H1 (cell line): Measurements from ENCODE around the gene PPP1R18. TPM values are rescaled to one million over a fixed set of nuclear protein-coding genes. Genes with fewer than 3 reads are reported as not detected.

Experiments
- CTCF ChIA-PET: fragments of 300-600 bp; sonication (Branson Sonifier 250); formaldehyde crosslinking; loops from one replicate; lab custom pipeline; 2021; ENCODE audit not compliant: partially characterized antibody; lab: Charles Lee
- POLR2A ChIA-PET: fragments of 300-600 bp; sonication (Branson Sonifier 250); formaldehyde crosslinking; loops from one replicate; lab custom pipeline; 2021; ENCODE audit warnings: inconsistent platforms; ENCODE audit not compliant: partially characterized antibody; lab: Charles Lee
- DNase-seq, 2 experiments: peaks; one replicate each; pipeline versions ENCODE4 v3.0.0 to v3.0.0-alpha.2; 2010 to 2022; ENCODE audit warnings: low spot score in 2 of 2, low read depth in 1 of 2, mixed read lengths in 1 of 2
- FAIRE-seq: peaks from 2 replicates; lab custom pipeline; 2011; peaks lifted over from hg19 to GRCh38; lab: Jason Lieb, UNC
- H2AFZ ChIP-seq: 2 replicates; pipeline ENCODE4 v1.8.1; 2012; ENCODE audit warnings: low read length, inconsistent platforms
- H2AK5ac ChIP-seq: 2 replicates; pipeline ENCODE4 v1.6.1; 2013; ENCODE audit warnings: low read depth, low read length
- H2BK120ac ChIP-seq: replicated peaks from 2 replicates; pipeline ENCODE3; 2013; ENCODE audit warnings: low read depth, low read length, inconsistent platforms
- H2BK12ac ChIP-seq: 2 replicates; pipeline ENCODE4 v1.6.1; 2013; ENCODE audit warnings: low read depth, low read length
- H2BK15ac ChIP-seq: 2 replicates; pipeline ENCODE4 v1.6.1; 2013; ENCODE audit warnings: low read length
- H2BK20ac ChIP-seq: 2 replicates; pipeline ENCODE4 v1.6.1; 2013; ENCODE audit warnings: low read length
- H2BK5ac ChIP-seq: 2 replicates; pipeline ENCODE4 v1.6.1; 2013; ENCODE audit warnings: low read depth, low read length
- H3K14ac ChIP-seq: 2 replicates; pipeline ENCODE4 v1.6.1; 2013; ENCODE audit warnings: inconsistent platforms; ENCODE audit not compliant: insufficient read length
- H3K18ac ChIP-seq: 2 replicates; pipeline ENCODE4 v1.6.1; 2013; ENCODE audit warnings: low read length; ENCODE audit errors: extremely low read depth
- H3K23ac ChIP-seq: 2 replicates; pipeline ENCODE4 v1.6.1; 2013; ENCODE audit warnings: inconsistent platforms; ENCODE audit not compliant: insufficient read length
- H3K23me2 ChIP-seq: 2 replicates; pipeline ENCODE4 v1.6.1; 2013; ENCODE audit warnings: low read depth, low read length
- H3K27ac ChIP-seq: 2 replicates; pipeline ENCODE4 v1.6.1; 2011; ENCODE audit warnings: low read depth, low read length, inconsistent platforms
- H3K27me3 ChIP-seq, 4 experiments: replicated peaks in 1 of 4; 1 replicate in 1 of 4; 2 replicates in 3 of 4; pipeline versions ENCODE4 v1.6.1 to v1.8.1; 2011 to 2013; ENCODE audit warnings: low read length in 3 of 4, mild to moderate bottlenecking in 3 of 4, inconsistent platforms in 2 of 4, mixed read lengths in 2 of 4, moderate library complexity in 1 of 4; ENCODE audit not compliant: control insufficient read depth in 3 of 4, insufficient read depth in 3 of 4; ENCODE audit errors: extremely low read depth in 1 of 4
- H3K36me3 ChIP-seq, 4 experiments: 2 replicates each; pipeline versions ENCODE4 v1.6.1 to v1.8.1; 2011 to 2013; ENCODE audit warnings: mild to moderate bottlenecking in 4 of 4, low read length in 3 of 4, moderate library complexity in 2 of 4, control low read depth in 1 of 4, inconsistent platforms in 1 of 4; ENCODE audit not compliant: insufficient read depth in 4 of 4, control insufficient read depth in 2 of 4
- H3K4ac ChIP-seq: replicated peaks from 2 replicates; pipeline ENCODE3; 2013; ENCODE audit warnings: low read length, low read depth, mixed read lengths, inconsistent platforms; ENCODE audit not compliant: insufficient read length
- H3K4me1 ChIP-seq, 4 experiments: replicated peaks in 1 of 4; 1 replicate in 1 of 4; 2 replicates in 3 of 4; pipeline versions ENCODE4 v1.6.1 to v1.8.1; 2011 to 2013; ENCODE audit warnings: low read length in 3 of 4, inconsistent platforms in 2 of 4, mixed read lengths in 1 of 4; ENCODE audit not compliant: insufficient read depth in 4 of 4, control insufficient read depth in 3 of 4
- H3K4me2 ChIP-seq, 2 experiments: 2 replicates each; pipeline versions ENCODE4 v1.6.1 to v1.8.1; 2011 to 2013; ENCODE audit warnings: low read depth in 2 of 2, low read length in 2 of 2, control low read depth in 1 of 2, inconsistent platforms in 1 of 2, mild to moderate bottlenecking in 1 of 2; ENCODE audit not compliant: insufficient read depth in 1 of 2
- H3K4me3 ChIP-seq, 4 experiments: fragments of 200-600, 300-600 bp in 1 of 4; sonication (generic), shearing (Covaris generic), sonication (Bioruptor Twin) in 1 of 4; 2 replicates each; pipeline versions ENCODE4 v1.5.1 to v1.8.1; 2011 to 2016; ENCODE audit warnings: low read length in 4 of 4, low read depth in 3 of 4, control low read depth in 2 of 4, inconsistent platforms in 2 of 4, mild to moderate bottlenecking in 2 of 4, mixed read lengths in 1 of 4, moderate library complexity in 1 of 4; ENCODE audit not compliant: insufficient read depth in 2 of 4; ENCODE audit errors: extremely low read depth in 1 of 4
- H3K56ac ChIP-seq: replicated peaks from 2 replicates; pipeline ENCODE3; 2013; ENCODE audit warnings: low read depth, mild to moderate bottlenecking, mixed read lengths, low read length, inconsistent platforms; ENCODE audit not compliant: insufficient read length
- H3K79me1 ChIP-seq: 2 replicates; pipeline ENCODE4 v1.6.1; 2013; ENCODE audit warnings: low read depth, low read length, control low read depth
- H3K79me2 ChIP-seq, 2 experiments: 2 replicates each; pipeline versions ENCODE4 v1.6.1 to v1.8.1; 2012 to 2013; ENCODE audit warnings: low read length in 2 of 2, mild to moderate bottlenecking in 2 of 2, inconsistent platforms in 1 of 2; ENCODE audit not compliant: insufficient read depth in 2 of 2, control insufficient read depth in 1 of 2
- H3K9ac ChIP-seq, 4 experiments: replicated peaks in 1 of 4; 1 replicate in 1 of 4; 2 replicates in 3 of 4; pipeline versions ENCODE4 v1.6.1 to v1.8.1; 2011 to 2013; ENCODE audit warnings: low read depth in 3 of 4, low read length in 3 of 4, control low read depth in 2 of 4, mild to moderate bottlenecking in 2 of 4, moderate library complexity in 2 of 4, inconsistent platforms in 1 of 4; ENCODE audit errors: extremely low read depth in 1 of 4
- H3K9me3 ChIP-seq, 2 experiments: 2 replicates each; pipeline versions ENCODE4 v1.6.1 to v1.8.1; 2012 to 2013; ENCODE audit warnings: mild to moderate bottlenecking in 2 of 2, moderate library complexity in 2 of 2, control low read depth in 1 of 2, inconsistent platforms in 1 of 2, low read depth in 1 of 2, low read length in 1 of 2, mixed read lengths in 1 of 2; ENCODE audit not compliant: insufficient read depth in 2 of 2
- H4K20me1 ChIP-seq, 2 experiments: replicated peaks in 1 of 2; 2 replicates each; pipeline versions ENCODE3 to v1.8.1; 2011 to 2013; ENCODE audit warnings: inconsistent platforms in 2 of 2, low read length in 2 of 2, mild to moderate bottlenecking in 1 of 2; ENCODE audit not compliant: insufficient read depth in 2 of 2, control insufficient read depth in 1 of 2
- H4K5ac ChIP-seq: 2 replicates; pipeline ENCODE4 v1.6.1; 2013; ENCODE audit warnings: low read length, low read depth, mixed read lengths, inconsistent platforms; ENCODE audit not compliant: insufficient read length
- H4K8ac ChIP-seq: 2 replicates; pipeline ENCODE4 v1.8.0; 2013; ENCODE audit warnings: mild to moderate bottlenecking, moderate library complexity, low read length, inconsistent platforms; ENCODE audit not compliant: insufficient read depth; ENCODE audit errors: extremely low read depth
- H4K91ac ChIP-seq: replicated peaks from 2 replicates; pipeline ENCODE3; 2013; ENCODE audit warnings: low read length, mixed read lengths, inconsistent platforms; ENCODE audit not compliant: insufficient read length
- CTBP2 ChIP-seq: IDR thresholded peaks from 2 replicates; pipeline ENCODE4 v1.7.0; 2011; ENCODE audit warnings: borderline replicate concordance, mild to moderate bottlenecking, moderate library complexity, mixed read lengths, low read length; ENCODE audit not compliant: insufficient read depth, insufficient read length
- EP300 ChIP-seq, 2 experiments: IDR thresholded peaks; 1 replicate in 1 of 2; 2 replicates in 1 of 2; pipeline ENCODE4 v1.6.1; 2011 to 2012; ENCODE audit warnings: low read depth in 2 of 2, low read length in 2 of 2, mild to moderate bottlenecking in 2 of 2, borderline replicate concordance in 1 of 2, inconsistent platforms in 1 of 2, moderate library complexity in 1 of 2
- GABPA ChIP-seq: IDR thresholded peaks from 2 replicates; pipeline ENCODE4 v1.6.1; 2011; ENCODE audit warnings: mild to moderate bottlenecking, low read length, moderate library complexity, borderline replicate concordance; ENCODE audit not compliant: insufficient read depth
- KDM4A ChIP-seq: IDR thresholded peaks from one replicate; pipeline ENCODE4 v1.7.1; 2012; ENCODE audit warnings: low read depth, mild to moderate bottlenecking, moderate library complexity, low read length, inconsistent platforms; ENCODE audit not compliant: severe bottlenecking
- POLR2A ChIP-seq, 2 experiments: IDR thresholded peaks; 1 replicate in 1 of 2; 2 replicates in 1 of 2; pipeline ENCODE4 v1.6.1; 2011; ENCODE audit warnings: low read depth in 2 of 2, low read length in 2 of 2, mild to moderate bottlenecking in 2 of 2; ENCODE audit errors: control extremely low read depth in 1 of 2
- RNF2 ChIP-seq: fragments of 200-900, 300-1000 bp; sonication (generic); IDR thresholded peaks from 2 replicates; pipeline ENCODE4 v1.7.1; 2016; ENCODE audit warnings: borderline replicate concordance, low read depth, mild to moderate bottlenecking, antibody characterized with exemption, low read length; ENCODE audit not compliant: poor library complexity, severe bottlenecking; ENCODE audit errors: missing control alignments
- SAP30 ChIP-seq: fragments of 300-600 bp; sonication (generic); IDR thresholded peaks from 2 replicates; pipeline ENCODE4 v1.7.1; 2012; ENCODE audit warnings: low read length, moderate library complexity, mild to moderate bottlenecking, inconsistent platforms; ENCODE audit not compliant: insufficient read depth, insufficient replicate concordance
- SIRT6 ChIP-seq: IDR thresholded peaks from one replicate; pipeline ENCODE4 v1.7.1; 2012; ENCODE audit warnings: low read length, inconsistent platforms
- SP4 ChIP-seq: IDR thresholded peaks from 2 replicates; pipeline ENCODE4 v1.6.1; 2012; ENCODE audit warnings: low read length, inconsistent platforms
- WGBS, 2 experiments: shearing (Covaris generic) in 1 of 2; methylation state at CpG; one replicate each; pipeline versions ENCODE4 v1.1.6 to v1.1.7; 2013 to 2015; ENCODE audit warnings: low lambda C conversion rate in 2 of 2, mixed read lengths in 2 of 2, inconsistent platforms in 1 of 2, low coverage in 1 of 2, missing lambda C conversion rate in 1 of 2; ENCODE audit not compliant: insufficient replicate concordance in 2 of 2, insufficient coverage in 1 of 2, insufficient read length in 1 of 2; ENCODE audit errors: extremely low coverage in 1 of 2, missing lambda C conversion rate in 1 of 2; 5-methylcytosine and 5-hydroxymethylcytosine counted together
- polyA plus RNA-seq, 7 experiments: library from polyadenylated mRNA; depleted of rRNA in 3 of 7; stranded (reverse) in 5 of 7; unstranded in 2 of 7; fragments of >200 nt in 5 of 7; fragments of 200-250 nt in 2 of 7; gene quantifications; 1 replicate in 5 of 7; 2 replicates in 1 of 7; 4 replicates in 1 of 7; pipeline versions ENCODE4 v1.2.1 to v1.2.3, GENCODE V29; 2011 to 2013; ENCODE audit warnings: missing spikeins in 2 of 7, mixed read lengths in 2 of 7
- total RNA-seq: library from RNA; stranded (reverse); fragmentation: NEBNext Ultra II Directional; extraction: Animal tissue kit (Norgen Biotek cat#: 25700); gene quantifications from 2 replicates; pipeline ENCODE4 v1.2.1, GENCODE V29; 2021
- TF ChIP-seq, protein P1 (sequence below): IDR thresholded peaks from 2 replicates; pipeline ENCODE4 v1.6.1; 2011; ENCODE audit warnings: low read depth, mild to moderate bottlenecking, low read length; ENCODE audit not compliant: insufficient read depth

Gene PPP1R18
- total and polyA plus RNA-seq, 2 of the 8 experiments (the other 6 are each of a cell fraction or from before 2014, with no cell fraction given): 25.1 to 29.1 TPM

DNA sequence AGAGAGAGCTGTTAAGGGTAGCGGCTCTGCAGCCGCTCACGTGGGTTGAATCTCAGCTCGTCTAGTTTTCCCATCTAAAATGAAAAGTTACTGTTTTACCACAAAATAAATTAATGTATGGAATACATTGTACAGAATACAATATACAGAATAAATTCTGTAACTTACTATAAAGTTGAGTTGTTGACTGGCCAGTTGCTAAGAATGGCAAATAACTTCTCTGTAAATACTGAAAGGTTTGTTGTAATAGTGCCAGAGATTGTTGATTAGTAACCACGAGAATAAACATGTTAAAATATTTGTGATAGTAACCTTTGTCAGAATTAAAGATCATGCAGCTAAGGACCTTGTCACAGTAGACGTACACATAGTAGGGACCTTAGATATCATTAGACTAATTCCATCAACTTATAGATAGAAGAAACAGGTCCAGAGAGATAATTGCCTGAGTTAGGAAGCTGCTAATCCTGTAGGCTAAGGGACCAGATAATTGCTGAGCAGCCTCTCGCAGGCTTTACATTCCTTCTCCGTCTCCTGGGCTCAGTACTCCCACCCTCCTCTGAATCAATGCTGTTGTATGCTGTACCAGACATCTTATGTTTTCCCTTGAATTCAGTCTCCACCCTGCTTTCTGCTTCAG is 4.9 kb upstream of the PPP1R18 start:
- FAIRE-seq: no peak
- no peak overlapping the region for H2BK20ac ChIP-seq
- no peaks in the 10 kb centered on the region for H3K79me1 ChIP-seq
- peaks cover 0 to 3% of the 10 kb centered on the region in 2 experiments; a peak in 1 of 4 replicates for H3K79me2 ChIP-seq
- CTCF ChIA-PET: interaction anchor here (0.6 to 2.7 kb wide), 7 partner anchors 10 to 40 kb away, joined by 3 to 12 read pairs (median 6); partner anchors contain the start of gene MDC1
- POLR2A ChIA-PET: interaction anchor here (0.9 to 26.7 kb wide), 9 partner anchors 8 to 77 kb away, joined by 3 to 732 read pairs (median 6); partner anchors contain the start of genes DHX16, FLOT1, IER3 and MDC1
- H3K9ac ChIP-seq: no peak overlapping the region
- no peak overlapping the region for H2BK15ac ChIP-seq
- 0 out of 2 replicates have a peak overlapping the region, but pooled peaks have one; percentile 37 for H2AFZ ChIP-seq
- H2BK120ac ChIP-seq: no peak overlapping the region
- H4K20me1 ChIP-seq: no peaks in the 10 kb centered on the region
- H3K56ac ChIP-seq: no peak overlapping the region
- H3K4me1 ChIP-seq: peaks cover 0 to 17% (median 12%) of the 10 kb centered on the region in 4 experiments; a peak in 6 of 7 replicates
- no peak overlapping the region for H2AK5ac ChIP-seq
- H3K36me3 ChIP-seq: no peaks in the 10 kb centered on the region; a peak in 1 of 8 replicates
- no peak overlapping the region for H3K23ac ChIP-seq
- H3K9me3 ChIP-seq: no peaks in the 10 kb centered on the region
- no peak overlapping the region; the same call in 1 of the 2 replicates for H2BK5ac ChIP-seq
- H4K5ac ChIP-seq: peak overlapping the region; percentile 41
- peak overlapping the region; percentile 82 to 94 for H3K4me2 ChIP-seq
- 33% methylated on average over 8 of the region's 8 CpGs; no CpG with 5 or more reads in 1 of the 2 experiments for WGBS, 2 experiments
- H3K14ac ChIP-seq: no peak overlapping the region
- TF ChIP-seq GABPA: no peak
- TF ChIP-seq EP300 (IDR thresholded peaks at IDR 0.05; ENCODE audit: borderline replicate concordance in 1 of 2, low read depth in 2 of 2, low read length in 2 of 2): no peak
- no peak for TF ChIP-seq SAP30
- no peak for TF ChIP-seq POLR2A (IDR thresholded peaks at IDR 0.05; ENCODE audit: control extremely low read depth in 1 of 2, low read depth in 2 of 2, low read length in 2 of 2)
- TF ChIP-seq SP4: no peak
- no peak for TF ChIP-seq SIRT6
- no peak for TF ChIP-seq RNF2
- TF ChIP-seq, protein P1, sequence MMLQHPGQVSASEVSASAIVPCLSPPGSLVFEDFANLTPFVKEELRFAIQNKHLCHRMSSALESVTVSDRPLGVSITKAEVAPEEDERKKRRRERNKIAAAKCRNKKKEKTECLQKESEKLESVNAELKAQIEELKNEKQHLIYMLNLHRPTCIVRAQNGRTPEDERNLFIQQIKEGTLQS: no peak
- TF ChIP-seq CTBP2: no peak
- no peak for TF ChIP-seq KDM4A
- no peak overlapping the region for H3K4ac ChIP-seq
- no peak overlapping the region for H3K27ac ChIP-seq
- no peak overlapping the region for H2BK12ac ChIP-seq
- no peaks in the 10 kb centered on the region for H3K27me3 ChIP-seq
- H3K4me3 ChIP-seq: peak overlapping the region; percentile 86 to 92 (median 88)
- no peak for DNase-seq
- peaks cover 7% of the 10 kb centered on the region for H3K23me2 ChIP-seq
- H4K91ac ChIP-seq: no peak overlapping the region
- H4K8ac ChIP-seq: no peak overlapping the region
- H3K18ac ChIP-seq: no peak overlapping the region
